H9 (cell line): Measurements from ENCODE around the gene XDH. TPM values are rescaled to one million over a fixed set of nuclear protein-coding genes. Genes with fewer than 3 reads are reported as not detected.

Source experiments
- DNase-seq: peaks from one replicate; pipeline ENCODE4 v3.0.0-alpha.2; 2017
- H2AFZ ChIP-seq: one replicate; pipeline ENCODE4 v1.6.1; 2013; ENCODE audit warnings: mild to moderate bottlenecking, low read length, control low read depth, moderate library complexity
- H2AK5ac ChIP-seq: 2 replicates; pipeline ENCODE4 v1.6.1; 2013; ENCODE audit warnings: low read length, control low read depth, mixed read lengths; ENCODE audit not compliant: insufficient read length
- H2BK120ac ChIP-seq: one replicate; pipeline ENCODE4 v1.6.1; 2013; ENCODE audit warnings: low read depth, mild to moderate bottlenecking, low read length, control low read depth, inconsistent platforms; ENCODE audit not compliant: poor library complexity, severe bottlenecking
- H2BK12ac ChIP-seq: 2 replicates; pipeline ENCODE4 v1.6.1; 2013; ENCODE audit warnings: low read length, control low read depth, mixed read lengths, low read depth; ENCODE audit not compliant: insufficient read length
- H2BK15ac ChIP-seq: 2 replicates; pipeline ENCODE4 v1.6.1; 2013; ENCODE audit warnings: low read depth, low read length, control low read depth
- H2BK20ac ChIP-seq: one replicate; pipeline ENCODE4 v1.6.1; 2013; ENCODE audit warnings: low read depth, mild to moderate bottlenecking, low read length, control low read depth, inconsistent platforms; ENCODE audit not compliant: poor library complexity, severe bottlenecking
- H2BK5ac ChIP-seq: 2 replicates; pipeline ENCODE4 v1.6.1; 2013; ENCODE audit warnings: low read length, control low read depth, mixed read lengths; ENCODE audit not compliant: insufficient read length
- H3K14ac ChIP-seq: 2 replicates; pipeline ENCODE4 v1.6.1; 2013; ENCODE audit warnings: low read length, control low read depth; ENCODE audit not compliant: insufficient read depth
- H3K18ac ChIP-seq: 2 replicates; pipeline ENCODE4 v1.6.1; 2013; ENCODE audit warnings: low read depth, mild to moderate bottlenecking, mixed read lengths, low read length, control low read depth; ENCODE audit not compliant: insufficient read length
- H3K23ac ChIP-seq: 2 replicates; pipeline ENCODE4 v1.6.1; 2013; ENCODE audit warnings: low read length, control low read depth, mixed read lengths, low read depth; ENCODE audit not compliant: insufficient read length
- H3K23me2 ChIP-seq: 2 replicates; pipeline ENCODE4 v1.6.1; 2013; ENCODE audit warnings: low read depth, mild to moderate bottlenecking, mixed read lengths, low read length, control low read depth; ENCODE audit not compliant: insufficient read length, poor library complexity, severe bottlenecking
- H3K27ac ChIP-seq: 2 replicates; pipeline ENCODE4 v1.5.1; 2013; ENCODE audit warnings: low read length, control low read depth, mixed read lengths, low read depth; ENCODE audit not compliant: insufficient read length
- H3K27me3 ChIP-seq: 2 replicates; pipeline ENCODE4 v1.6.1; 2013; ENCODE audit warnings: low read length, control low read depth, inconsistent platforms; ENCODE audit not compliant: insufficient read depth
- H3K4ac ChIP-seq: 2 replicates; pipeline ENCODE4 v1.6.1; 2013; ENCODE audit warnings: low read depth, mild to moderate bottlenecking, control low read depth, inconsistent platforms, low read length, moderate library complexity
- H3K4me1 ChIP-seq: 2 replicates; pipeline ENCODE4 v1.6.1; 2013; ENCODE audit warnings: low read length, control low read depth, inconsistent platforms; ENCODE audit not compliant: insufficient read depth
- H3K4me2 ChIP-seq: 2 replicates; pipeline ENCODE4 v1.6.1; 2013; ENCODE audit warnings: low read length, control low read depth, mixed read lengths; ENCODE audit not compliant: insufficient read length, insufficient read depth
- H3K56ac ChIP-seq: 2 replicates; pipeline ENCODE4 v1.6.1; 2013; ENCODE audit warnings: low read depth, mild to moderate bottlenecking, mixed read lengths, low read length, control low read depth; ENCODE audit not compliant: insufficient read length
- H3K79me1 ChIP-seq: 2 replicates; pipeline ENCODE4 v1.6.1; 2013; ENCODE audit warnings: low read depth, mild to moderate bottlenecking, moderate library complexity, low read length, control low read depth, inconsistent platforms; ENCODE audit not compliant: insufficient read depth, poor library complexity, severe bottlenecking
- H3K79me2 ChIP-seq: 2 replicates; pipeline ENCODE4 v1.6.1; 2013; ENCODE audit warnings: low read length, control low read depth, inconsistent platforms; ENCODE audit not compliant: insufficient read depth
- H3K9ac ChIP-seq: 2 replicates; pipeline ENCODE4 v1.6.1; 2013; ENCODE audit warnings: low read length, control low read depth, mixed read lengths; ENCODE audit not compliant: insufficient read length; ENCODE audit errors: extremely low read depth
- H3K9me3 ChIP-seq: one replicate; pipeline ENCODE4 v1.6.1; 2013; ENCODE audit warnings: low read depth, low read length, inconsistent platforms; ENCODE audit not compliant: control insufficient read depth
- H3T11ph ChIP-seq: one replicate; pipeline ENCODE4 v1.6.1; 2013; ENCODE audit warnings: mild to moderate bottlenecking, low read length, control low read depth, inconsistent platforms
- H4K20me1 ChIP-seq: one replicate; pipeline ENCODE4 v1.6.1; 2013; ENCODE audit not compliant: control insufficient read depth, insufficient read length, insufficient read depth
- H4K5ac ChIP-seq: 2 replicates; pipeline ENCODE4 v1.6.1; 2013; ENCODE audit warnings: low read depth, mild to moderate bottlenecking, mixed read lengths, low read length, control low read depth; ENCODE audit not compliant: insufficient read length
- H4K8ac ChIP-seq: replicated peaks from 2 replicates; pipeline ENCODE4 v1.6.1; 2013; ENCODE audit warnings: low read length, control low read depth, mixed read lengths, low read depth; ENCODE audit not compliant: insufficient read length
- H4K91ac ChIP-seq: 2 replicates; pipeline ENCODE4 v1.6.1; 2013; ENCODE audit warnings: low read depth, mild to moderate bottlenecking, moderate library complexity, mixed read lengths, low read length, control low read depth; ENCODE audit not compliant: insufficient read length
- H3K27ac Mint-ChIP-seq, 3 experiments: 2 replicates in 2 of 3; 3 replicates in 1 of 3; pipeline ENCODE4 v1.8.0; 2020 to 2021; ENCODE audit warnings: mixed read lengths in 3 of 3, mild to moderate bottlenecking in 1 of 3, moderate library complexity in 1 of 3
- H3K27me3 Mint-ChIP-seq: 2 replicates; pipeline ENCODE4 v1.8.0; 2021; ENCODE audit warnings: low read depth, mild to moderate bottlenecking, moderate library complexity, mixed read lengths
- H3K36me3 Mint-ChIP-seq, 3 experiments: 2 replicates in 2 of 3; 3 replicates in 1 of 3; pipeline ENCODE4 v1.8.0; 2020 to 2021; ENCODE audit warnings: low read depth in 3 of 3, mixed read lengths in 3 of 3; ENCODE audit not compliant: insufficient read depth in 1 of 3
- H3K4me1 Mint-ChIP-seq, 2 experiments: 2 replicates each; pipeline ENCODE4 v1.8.0; 2020; ENCODE audit warnings: mixed read lengths in 2 of 2
- H3K4me3 Mint-ChIP-seq, 2 experiments: 2 replicates in 1 of 2; 3 replicates in 1 of 2; pipeline ENCODE4 v1.8.0; 2020 to 2021; ENCODE audit warnings: mild to moderate bottlenecking in 2 of 2, mixed read lengths in 2 of 2, moderate library complexity in 1 of 2
- H3K9me3 Mint-ChIP-seq, 2 experiments: 2 replicates in 1 of 2; 3 replicates in 1 of 2; pipeline ENCODE4 v1.8.0; 2020; ENCODE audit warnings: mild to moderate bottlenecking in 2 of 2, mixed read lengths in 2 of 2, moderate library complexity in 1 of 2
- WGBS: extraction: QIAGEN DNeasy Blood & Tissue Kit; methylation state at CpG from one replicate; pipeline ENCODE4 v1.1.7; 2013; ENCODE audit warnings: missing lambda C conversion rate, low lambda C conversion rate, mixed read lengths; ENCODE audit not compliant: insufficient read length; ENCODE audit errors: extremely low coverage; 5-methylcytosine and 5-hydroxymethylcytosine counted together
- total RNA-seq: library from RNA; stranded (reverse); gene quantifications from 2 replicates; pipeline ENCODE4 v1.2.1, GENCODE V29; 2021
- TF ChIP-seq, protein P1 (sequence below): fragments of 200-600 bp; sonication (generic); conservative IDR thresholded peaks from 3 replicates; pipeline ENCODE4 v1.8.0; 2021; ENCODE audit warnings: antibody characterized with exemption, mild to moderate bottlenecking

Gene XDH
- total RNA-seq, 1 experiment from 2014 or later, result 1.4 TPM

DNA sequence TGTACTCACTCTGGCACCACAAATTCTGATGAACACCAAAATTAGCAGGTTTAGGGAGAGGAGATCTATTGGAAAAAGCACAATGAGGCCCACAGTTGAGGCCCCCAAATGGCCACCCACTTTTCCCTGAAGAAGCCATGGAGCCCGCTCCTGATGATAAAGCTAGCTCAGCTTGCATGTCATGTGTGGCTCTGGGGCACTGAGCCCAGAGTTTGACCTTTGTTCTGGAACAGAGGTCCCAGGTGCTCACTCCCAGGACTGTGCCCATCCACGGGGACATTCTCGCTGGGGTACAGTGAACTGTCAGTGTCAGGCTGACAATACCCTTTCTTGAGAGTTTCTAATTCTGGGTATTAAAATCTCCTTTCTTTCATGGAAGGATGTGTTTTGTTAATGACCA, 36.2 kb downstream of the XDH start:
- H3K23me2 ChIP-seq, result no peaks in the 10 kb centered on the region
- Mint-ChIP-seq H3K4me3 (no peak overlapping the region), H3K4me1 (peaks cover 21% of the 10 kb centered on the region in 2 experiments), H3K27me3 (no peaks in the 10 kb centered on the region; the same call in 1 of the 2 replicates), H3K27ac (no peak overlapping the region), H3K9me3 (no peaks in the 10 kb centered on the region), H3K36me3 (peaks cover 2 to 6% (median 6%) of the 10 kb centered on the region in 3 experiments; a peak in 4 of 7 replicates)
- no peak overlapping the region for H3K27ac ChIP-seq
- H3K27me3 ChIP-seq, result no peaks in the 10 kb centered on the region
- H3K4me2 ChIP-seq, result no peak overlapping the region
- no peaks in the 10 kb centered on the region for H3K79me1 ChIP-seq
- H3K56ac ChIP-seq, result no peak overlapping the region
- no peaks in the 10 kb centered on the region for H4K20me1 ChIP-seq
- no peaks in the 10 kb centered on the region for H3K79me2 ChIP-seq
- no peak overlapping the region for H3K4ac ChIP-seq
- no peak overlapping the region for H2BK5ac ChIP-seq
- H3K14ac ChIP-seq, result no peak overlapping the region
- no peak overlapping the region for H2BK120ac ChIP-seq
- no peak overlapping the region for H3K23ac ChIP-seq
- no peak overlapping the region for H3K9ac ChIP-seq
- H3K18ac ChIP-seq, result no peak overlapping the region
- H3K9me3 ChIP-seq, result no peaks in the 10 kb centered on the region
- H2BK20ac ChIP-seq, result no peak overlapping the region
- H4K8ac ChIP-seq, result no peak overlapping the region
- TF ChIP-seq, protein P1, sequence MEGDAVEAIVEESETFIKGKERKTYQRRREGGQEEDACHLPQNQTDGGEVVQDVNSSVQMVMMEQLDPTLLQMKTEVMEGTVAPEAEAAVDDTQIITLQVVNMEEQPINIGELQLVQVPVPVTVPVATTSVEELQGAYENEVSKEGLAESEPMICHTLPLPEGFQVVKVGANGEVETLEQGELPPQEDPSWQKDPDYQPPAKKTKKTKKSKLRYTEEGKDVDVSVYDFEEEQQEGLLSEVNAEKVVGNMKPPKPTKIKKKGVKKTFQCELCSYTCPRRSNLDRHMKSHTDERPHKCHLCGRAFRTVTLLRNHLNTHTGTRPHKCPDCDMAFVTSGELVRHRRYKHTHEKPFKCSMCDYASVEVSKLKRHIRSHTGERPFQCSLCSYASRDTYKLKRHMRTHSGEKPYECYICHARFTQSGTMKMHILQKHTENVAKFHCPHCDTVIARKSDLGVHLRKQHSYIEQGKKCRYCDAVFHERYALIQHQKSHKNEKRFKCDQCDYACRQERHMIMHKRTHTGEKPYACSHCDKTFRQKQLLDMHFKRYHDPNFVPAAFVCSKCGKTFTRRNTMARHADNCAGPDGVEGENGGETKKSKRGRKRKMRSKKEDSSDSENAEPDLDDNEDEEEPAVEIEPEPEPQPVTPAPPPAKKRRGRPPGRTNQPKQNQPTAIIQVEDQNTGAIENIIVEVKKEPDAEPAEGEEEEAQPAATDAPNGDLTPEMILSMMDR, result no peak
- DNase-seq, result no peak
- H4K5ac ChIP-seq, result no peak overlapping the region
- no peak overlapping the region for H2BK12ac ChIP-seq
- H2BK15ac ChIP-seq, result no peak overlapping the region
- no CpG with 5 or more reads among the region's 3 CpGs for WGBS
- H3K4me1 ChIP-seq, result peaks cover 9% of the 10 kb centered on the region; the same call in 1 of the 2 replicates
- H3T11ph ChIP-seq, result no peak overlapping the region
- H4K91ac ChIP-seq, result no peak overlapping the region
- no peak overlapping the region for H2AK5ac ChIP-seq
- no peak overlapping the region for H2AFZ ChIP-seq
